Cardiac muscle cell (in vitro differentiated cells and primary cell): Measurements from ENCODE around the gene WIPI1. TPM values are rescaled to one million over a fixed set of nuclear protein-coding genes. Genes with fewer than 3 reads are reported as not detected.
"Not testable (repeated sequence)": the region's sequence is repeated elsewhere in the genome, so short reads cannot be mapped to it uniquely, and the experiment has no call there.

Experiments used
- DNase-seq, 2 donors: peaks; one replicate each; pipeline versions ENCODE4 v3.0.0 to v3.0.0-alpha.2; 2010 to 2017; ENCODE audit warnings: low read depth in 1 of 2, low spot score in 1 of 2
- H3K27ac ChIP-seq: fragments of 200-600 bp; sonication (generic); 2 replicates; pipeline ENCODE4 v1.5.1; 2016
- H3K27me3 ChIP-seq: fragments of 200-600 bp; sonication (generic); 2 replicates; pipeline ENCODE4 v1.6.0; 2016; ENCODE audit warnings: control low read depth
- H3K36me3 ChIP-seq: fragments of 200-600 bp; sonication (generic); 2 replicates; pipeline ENCODE4 v1.5.1; 2016; ENCODE audit warnings: control low read depth
- H3K4me1 ChIP-seq: fragments of 200-600 bp; sonication (generic); 2 replicates; pipeline ENCODE4 v1.8.1; 2017; ENCODE audit warnings: low read depth, mild to moderate bottlenecking, mixed run types
- H3K4me3 ChIP-seq: fragments of 200-600 bp; sonication (generic); 2 replicates; pipeline ENCODE4 v1.5.1; 2016; ENCODE audit warnings: mild to moderate bottlenecking
- H3K9me3 ChIP-seq: fragments of 200-600 bp; sonication (generic); 2 replicates; pipeline ENCODE4 v1.5.1; 2017; ENCODE audit warnings: low read depth, mild to moderate bottlenecking, control low read depth
- CTCF ChIP-seq: IDR thresholded peaks from 2 replicates; pipeline ENCODE4 v1.5.1; 2012; ENCODE audit warnings: low read depth, mild to moderate bottlenecking, low read length
- polyA plus RNA-seq: library from polyadenylated mRNA; unstranded; fragments of >200 nt; fragmentation: Nextera tagmentation; extraction: Ambion mirVana; gene quantifications from 2 replicates; pipeline ENCODE4 v1.2.1, GENCODE V29; 2016
- total RNA-seq: library from RNA; depleted of rRNA; stranded (reverse); fragments of >200 nt; gene quantifications from 2 replicates; pipeline ENCODE4 v1.2.3, GENCODE V29; 2016

The WIPI1 gene
- total and polyA plus RNA-seq, 2 experiments from 2014 or later: 39.8 to 72.5 TPM

DNA sequence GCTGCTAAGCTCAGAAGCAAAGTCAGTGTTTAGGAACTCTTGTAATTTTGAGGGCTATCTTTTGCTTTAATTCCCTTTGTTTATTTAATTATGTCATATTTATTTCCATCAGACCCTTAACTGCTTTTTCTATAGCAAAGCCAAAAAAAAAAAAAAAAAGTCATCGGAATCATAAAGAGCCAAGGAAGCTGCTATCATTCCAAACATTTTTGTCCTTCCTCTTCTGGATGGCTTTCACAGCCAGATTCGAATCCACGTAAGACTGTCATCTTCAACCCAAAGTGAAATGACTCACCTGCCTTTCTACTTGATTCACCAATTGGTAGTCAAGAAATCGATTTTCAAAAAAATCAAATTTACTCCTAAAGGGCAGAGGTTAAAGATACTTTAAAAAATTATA lies 38.4 kb downstream of the WIPI1 start:
- H3K9me3 ChIP-seq: no peaks in the 10 kb centered on the region
- H3K27me3 ChIP-seq: no peaks in the 10 kb centered on the region
- no peak for TF ChIP-seq CTCF
- H3K36me3 ChIP-seq: peaks cover 4% of the 10 kb centered on the region
- peak in 1 of 2 donors; percentile 19 for DNase-seq
- no peak overlapping the region for H3K27ac ChIP-seq
- no peak overlapping the region for H3K4me3 ChIP-seq
- H3K4me1 ChIP-seq: no peaks in the 10 kb centered on the region

DNA sequence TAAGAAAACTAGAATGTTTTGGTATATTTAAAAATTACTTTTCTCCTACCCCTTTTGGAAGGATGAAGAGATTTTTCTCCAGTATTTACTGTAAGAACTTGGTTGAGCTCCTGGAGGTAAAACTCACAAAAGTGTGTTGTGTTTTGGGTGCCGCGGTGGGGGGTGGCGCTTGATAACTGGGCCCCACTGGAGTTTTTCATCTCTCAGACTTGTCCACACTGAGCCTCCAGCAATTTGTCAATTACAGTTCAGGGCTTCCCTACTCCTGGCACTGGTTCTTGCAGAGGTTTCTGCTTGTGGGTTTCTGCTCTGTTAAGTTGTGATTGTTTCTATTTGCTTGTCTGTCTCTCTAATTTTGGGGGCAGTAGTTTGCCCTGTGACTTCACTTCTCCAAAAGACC lies 40.0 kb downstream of the WIPI1 start:
- no peak for DNase-seq
- TF ChIP-seq CTCF: no peak

DNA sequence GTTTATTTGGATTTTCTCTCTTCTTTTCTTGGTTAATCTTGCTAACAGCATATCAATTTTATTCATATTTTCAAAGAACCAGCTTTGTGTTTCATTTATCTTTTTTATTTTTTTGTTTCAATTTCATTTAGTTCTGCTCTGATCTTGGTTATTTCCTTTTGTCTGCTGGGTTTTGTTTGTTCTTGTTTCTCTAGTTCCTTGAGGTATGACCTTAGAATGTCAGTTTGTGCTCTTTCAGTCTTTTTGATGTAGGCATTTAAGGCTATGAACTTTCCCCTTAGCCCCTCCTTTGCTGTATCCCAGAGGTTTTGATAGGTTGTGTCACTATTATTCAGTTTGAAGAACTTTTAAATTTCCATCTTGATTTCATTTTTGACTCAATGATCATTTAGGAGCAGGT lies 42.4 kb downstream of the WIPI1 start:
- not testable (repeated sequence) for H3K36me3 ChIP-seq, H3K27ac ChIP-seq, H3K27me3 ChIP-seq, H3K4me1 ChIP-seq, H3K9me3 ChIP-seq, DNase-seq, H3K4me3 ChIP-seq

More for the DNA sequence above, 40.0 kb downstream of the WIPI1 start:
- H3K27ac ChIP-seq: no peak overlapping the region
- H3K4me3 ChIP-seq: no peak overlapping the region
- H3K9me3 ChIP-seq: no peaks in the 10 kb centered on the region
- H3K36me3 ChIP-seq: peaks cover 4% of the 10 kb centered on the region
- H3K27me3 ChIP-seq: no peaks in the 10 kb centered on the region
- H3K4me1 ChIP-seq: no peaks in the 10 kb centered on the region

DNA sequence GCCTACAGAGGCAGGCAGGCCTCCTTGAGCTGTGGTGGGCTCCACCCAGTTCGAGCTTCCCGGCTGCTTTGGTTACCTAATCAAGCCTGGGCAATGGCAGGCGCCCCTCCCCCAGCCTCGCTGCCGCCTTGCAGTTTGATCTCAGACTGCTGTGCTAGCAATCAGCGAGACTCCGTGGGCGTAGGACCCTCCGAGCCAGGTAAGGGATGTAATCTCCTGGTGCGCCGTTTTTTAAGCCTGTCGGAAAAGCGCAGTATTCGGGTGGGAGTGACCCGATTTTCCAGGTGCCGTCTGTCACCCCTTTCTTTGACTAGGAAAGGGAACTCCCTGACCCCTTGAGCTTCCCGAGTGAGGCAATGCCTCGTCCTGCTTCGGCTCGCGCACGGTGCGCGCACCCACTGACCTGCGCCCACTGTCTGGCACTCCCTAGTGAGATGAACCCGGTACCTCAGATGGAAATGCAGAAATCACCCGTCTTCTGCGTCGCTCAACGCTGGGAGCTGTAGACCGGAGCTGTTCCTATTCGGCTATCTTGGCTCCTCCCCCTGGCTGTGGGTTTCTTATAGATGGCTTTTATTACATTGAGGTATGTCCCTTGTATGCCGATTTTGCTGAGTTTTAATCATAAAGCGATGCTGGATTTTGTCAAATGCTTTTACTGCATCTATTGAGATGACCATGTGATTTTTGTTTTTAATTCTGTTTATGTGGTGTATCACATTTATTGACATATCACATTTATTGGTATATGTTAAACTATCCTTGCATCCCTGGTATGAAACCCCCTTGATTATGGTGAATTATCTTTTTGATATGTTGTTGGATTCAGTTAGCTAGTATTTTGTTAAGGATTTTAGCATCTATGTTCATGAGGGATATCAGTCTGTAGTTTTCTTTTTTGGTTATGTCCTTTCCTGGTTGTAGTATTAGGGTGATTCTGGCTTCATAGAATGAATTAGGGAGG lies 43.4 kb downstream of the WIPI1 start:
- H3K4me3 ChIP-seq: peak overlapping the region; percentile 45
- DNase-seq: peak; percentile 26 to 49

DNA sequence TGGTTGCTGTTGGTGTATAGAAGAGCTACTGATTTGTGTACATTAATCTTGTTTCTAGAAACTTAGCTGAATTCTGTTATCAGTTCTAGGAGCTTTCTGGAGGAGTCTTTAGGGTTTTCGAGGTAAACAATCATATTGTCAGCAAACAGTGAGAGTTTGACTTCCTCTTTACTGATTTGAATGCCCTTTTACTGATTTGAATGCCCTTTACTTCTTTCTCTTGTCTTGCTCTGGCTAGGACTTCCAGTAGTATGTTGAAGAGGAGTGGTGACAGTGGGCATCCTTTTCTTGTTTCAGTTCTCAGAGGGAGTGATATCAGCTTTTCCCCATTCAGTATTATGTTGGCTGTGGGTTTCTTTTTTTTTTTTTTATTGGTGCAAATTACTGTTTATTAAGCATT lies 49.6 kb downstream of the WIPI1 start:
- H3K9me3 ChIP-seq, H3K27me3 ChIP-seq, H3K4me3 ChIP-seq, H3K27ac ChIP-seq, H3K4me1 ChIP-seq, DNase-seq, H3K36me3 ChIP-seq: not testable (repeated sequence)

More for the DNA sequence above, 43.4 kb downstream of the WIPI1 start:
- not testable (repeated sequence) for H3K27me3 ChIP-seq, H3K27ac ChIP-seq, H3K36me3 ChIP-seq, H3K4me1 ChIP-seq, H3K9me3 ChIP-seq

DNA sequence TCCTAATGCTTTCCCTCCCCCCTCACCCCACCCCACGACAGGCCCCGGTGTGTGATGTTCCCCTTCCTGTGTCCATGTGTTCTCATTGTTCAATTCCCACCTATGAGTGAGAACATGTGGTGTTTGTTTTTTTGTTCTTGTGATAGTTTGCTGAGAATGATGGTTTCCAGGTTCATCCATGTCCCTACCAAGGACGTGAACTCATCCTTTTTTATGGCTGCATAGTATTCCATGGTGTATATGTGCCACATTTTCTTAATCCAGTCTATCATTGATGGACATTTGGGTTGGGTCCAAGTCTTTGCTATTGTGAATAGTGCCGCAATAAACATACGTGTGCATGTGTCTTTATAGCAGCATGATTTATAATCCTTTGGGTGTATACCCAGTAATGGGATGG lies 53.5 kb downstream of the WIPI1 start:
- H3K27ac ChIP-seq, H3K36me3 ChIP-seq, H3K4me3 ChIP-seq, H3K9me3 ChIP-seq, DNase-seq, H3K4me1 ChIP-seq, H3K27me3 ChIP-seq: not testable (repeated sequence)

- Histone ChIP-seq H3K9me3 (no peaks in the 10 kb centered on the region), H3K4me3 (no peak overlapping the region), H3K36me3 (no peaks in the 10 kb centered on the region), H3K27ac (no peak overlapping the region), H3K27me3 (no peaks in the 10 kb centered on the region), H3K4me1 (no peaks in the 10 kb centered on the region)
- DNase-seq: no peak
- TF ChIP-seq CTCF: no peak
These were observed 54.2 kb downstream of the WIPI1 start for GRCh38 chr17:68403122-68403521.
